GM23338 (cell line): ENCODE results near the gene EGR1. TPM values are rescaled to one million over a fixed set of nuclear protein-coding genes. Genes with fewer than 3 reads are reported as not detected.

Source experiments
- ATAC-seq: fragments of 200-7000 bp; cut with Tn5 transposase; 3 replicates; pipeline ENCODE4 v1.9.1; 2020
- DNase-seq: peaks from one replicate; pipeline ENCODE4 v3.0.0-alpha.2; 2015; ENCODE audit warnings: low spot score
- H2AFZ ChIP-seq: fragments of 200-600 bp; sonication (generic); 2 replicates; pipeline ENCODE4 v1.8.0; 2016; ENCODE audit warnings: antibody characterized with exemption, mild to moderate bottlenecking, moderate library complexity
- H3F3A ChIP-seq: fragments of 200-600 bp; sonication (generic); replicated peaks from 2 replicates; pipeline ENCODE4 v1.8.0; 2017; ENCODE audit warnings: antibody characterized with exemption, mixed run types, low read depth
- H3K27ac ChIP-seq: fragments of 200-600 bp; sonication (generic); 2 replicates; pipeline ENCODE4 v1.6.1; 2016; ENCODE audit warnings: low read depth
- H3K27me3 ChIP-seq: fragments of 200-600 bp; sonication (generic); 2 replicates; pipeline ENCODE4 v1.8.0; 2016; ENCODE audit warnings: mild to moderate bottlenecking, mixed run types, moderate library complexity; ENCODE audit not compliant: insufficient read depth
- H3K36me3 ChIP-seq: fragments of 200-600 bp; sonication (generic); 2 replicates; pipeline ENCODE4 v1.8.0; 2016; ENCODE audit warnings: mild to moderate bottlenecking; ENCODE audit not compliant: insufficient read depth
- H3K4me1 ChIP-seq: fragments of 200-600 bp; sonication (generic); 2 replicates; pipeline ENCODE4 v1.8.0; 2016; ENCODE audit warnings: mild to moderate bottlenecking, moderate library complexity; ENCODE audit not compliant: insufficient read depth
- H3K4me2 ChIP-seq: fragments of 200-600 bp; sonication (generic); 2 replicates; pipeline ENCODE4 v1.7.1; 2017; ENCODE audit warnings: mixed run types
- H3K4me3 ChIP-seq: fragments of 200-600 bp; sonication (generic); 2 replicates; pipeline ENCODE4 v1.6.1; 2016; ENCODE audit warnings: mixed run types
- H3K79me2 ChIP-seq: fragments of 200-600 bp; sonication (generic); replicated peaks from 2 replicates; pipeline ENCODE4 v1.8.0; 2017; ENCODE audit warnings: mild to moderate bottlenecking; ENCODE audit not compliant: insufficient read depth
- H3K9me2 ChIP-seq: fragments of 200-600 bp; sonication (generic); 2 replicates; pipeline ENCODE4 v1.8.0; 2017; ENCODE audit not compliant: insufficient read depth
- H4K20me1 ChIP-seq: fragments of 200-600 bp; sonication (generic); replicated peaks from 2 replicates; pipeline ENCODE4 v1.8.0; 2017; ENCODE audit warnings: mild to moderate bottlenecking; ENCODE audit not compliant: insufficient read depth
- H3K27ac Mint-ChIP-seq: 2 replicates; pipeline ENCODE4 v1.8.0; 2020; ENCODE audit warnings: inconsistent platforms, mild to moderate bottlenecking, moderate library complexity, mixed read lengths
- H3K27me3 Mint-ChIP-seq: 3 replicates; pipeline ENCODE4 v1.8.0; 2022; ENCODE audit warnings: low read depth, mild to moderate bottlenecking, moderate library complexity, mixed read lengths, inconsistent platforms; ENCODE audit not compliant: insufficient read depth, poor library complexity
- H3K36me3 Mint-ChIP-seq: 3 replicates; pipeline ENCODE4 v1.8.0; 2021; ENCODE audit warnings: low read depth, mild to moderate bottlenecking, inconsistent platforms, moderate library complexity, mixed read lengths
- H3K4me1 Mint-ChIP-seq: 3 replicates; pipeline ENCODE4 v1.8.0; 2020; ENCODE audit warnings: mild to moderate bottlenecking, inconsistent platforms, mixed read lengths
- H3K4me3 Mint-ChIP-seq: 3 replicates; pipeline ENCODE4 v1.8.0; 2021; ENCODE audit warnings: moderate library complexity, mild to moderate bottlenecking, inconsistent platforms, mixed read lengths
- H3K9me3 Mint-ChIP-seq: 3 replicates; pipeline ENCODE4 v1.8.0; 2020; ENCODE audit warnings: moderate library complexity, mild to moderate bottlenecking, inconsistent platforms, mixed read lengths
- CREB1 ChIP-seq: fragments of 250-450 bp; sonication (Bioruptor Pico); IDR thresholded peaks from 2 replicates; pipeline ENCODE4 v1.5.0; 2020; ENCODE audit warnings: low read depth, mild to moderate bottlenecking, moderate library complexity
- EZH2 ChIP-seq: fragments of 200-600 bp; sonication (generic); IDR thresholded peaks from one replicate; pipeline ENCODE4 v1.8.0; 2017; ENCODE audit warnings: antibody characterized with exemption, mild to moderate bottlenecking, low read depth; ENCODE audit not compliant: unreplicated experiment
- EZH2phosphoT487 ChIP-seq: fragments of 200-600 bp; sonication (generic); IDR thresholded peaks from one replicate; pipeline ENCODE4 v1.8.1; 2018; ENCODE audit warnings: antibody characterized with exemption; ENCODE audit not compliant: unreplicated experiment
- JUNB ChIP-seq: IDR thresholded peaks from one replicate; pipeline ENCODE4 v1.6.1; 2016; ENCODE audit warnings: antibody characterized with exemption; ENCODE audit not compliant: unreplicated experiment
- NANOG ChIP-seq: IDR thresholded peaks from 2 replicates; pipeline ENCODE4 v1.6.1; 2016; ENCODE audit warnings: antibody characterized with exemption, borderline replicate concordance
- POLR2AphosphoS5 ChIP-seq: IDR thresholded peaks from 2 replicates; pipeline ENCODE4 v1.6.1; 2016; ENCODE audit warnings: antibody characterized with exemption, low read depth
- STAT1 ChIP-seq: IDR thresholded peaks from one replicate; pipeline ENCODE4 v1.6.1; 2016; ENCODE audit warnings: antibody characterized with exemption; ENCODE audit not compliant: unreplicated experiment
- ZNF114 ChIP-seq: fragments of 250-450 bp; sonication (Bioruptor Pico); IDR thresholded peaks from 2 replicates; pipeline ENCODE4 v1.5.0; 2020; ENCODE audit warnings: mild to moderate bottlenecking, moderate library complexity
- ZNF331 ChIP-seq: fragments of 250-450 bp; sonication (Bioruptor Pico); IDR thresholded peaks from 2 replicates; pipeline ENCODE4 v1.5.0; 2020; ENCODE audit warnings: low read depth, mild to moderate bottlenecking, moderate library complexity
- polyA plus RNA-seq: library from polyadenylated mRNA; unstranded; fragments of >200 nt; fragmentation: Nextera tagmentation; extraction: Ambion mirVana; gene quantifications from 2 replicates; pipeline ENCODE4 v1.2.1, GENCODE V29; 2016
- total RNA-seq: library from RNA; depleted of rRNA; stranded (reverse); fragments of >200 nt; shearing (Covaris generic); gene quantifications from 2 replicates; pipeline ENCODE4 v1.2.3, GENCODE V29; 2014
- TF ChIP-seq, protein P1 (sequence below): IDR thresholded peaks from 2 replicates; pipeline ENCODE4 v1.6.1; 2016; ENCODE audit warnings: antibody characterized with exemption
- TF ChIP-seq, protein P2 (sequence below): fragments of 250-450 bp; sonication (Bioruptor Pico); IDR thresholded peaks from 2 replicates; pipeline ENCODE4 v1.5.0; 2020; ENCODE audit warnings: mild to moderate bottlenecking, moderate library complexity
- TF ChIP-seq, protein P3 (sequence below): IDR thresholded peaks from one replicate; pipeline ENCODE4 v1.6.1; 2018; ENCODE audit warnings: antibody characterized with exemption; ENCODE audit not compliant: unreplicated experiment
- TF ChIP-seq, protein P4 (sequence below), 2 experiments: fragments of 200-600 bp in 1 of 2; sonication (generic) in 1 of 2; conservative IDR thresholded peaks; 2 replicates each; pipeline versions ENCODE4 v1.5.1 to v1.6.1; 2016 to 2017; ENCODE audit warnings: antibody characterized with exemption in 2 of 2, low read depth in 2 of 2, mild to moderate bottlenecking in 2 of 2, moderate library complexity in 1 of 2

EGR1 gene
- total and polyA plus RNA-seq, 2 experiments from 2014 or later, result 13.5 to 60.3 TPM

DNA sequence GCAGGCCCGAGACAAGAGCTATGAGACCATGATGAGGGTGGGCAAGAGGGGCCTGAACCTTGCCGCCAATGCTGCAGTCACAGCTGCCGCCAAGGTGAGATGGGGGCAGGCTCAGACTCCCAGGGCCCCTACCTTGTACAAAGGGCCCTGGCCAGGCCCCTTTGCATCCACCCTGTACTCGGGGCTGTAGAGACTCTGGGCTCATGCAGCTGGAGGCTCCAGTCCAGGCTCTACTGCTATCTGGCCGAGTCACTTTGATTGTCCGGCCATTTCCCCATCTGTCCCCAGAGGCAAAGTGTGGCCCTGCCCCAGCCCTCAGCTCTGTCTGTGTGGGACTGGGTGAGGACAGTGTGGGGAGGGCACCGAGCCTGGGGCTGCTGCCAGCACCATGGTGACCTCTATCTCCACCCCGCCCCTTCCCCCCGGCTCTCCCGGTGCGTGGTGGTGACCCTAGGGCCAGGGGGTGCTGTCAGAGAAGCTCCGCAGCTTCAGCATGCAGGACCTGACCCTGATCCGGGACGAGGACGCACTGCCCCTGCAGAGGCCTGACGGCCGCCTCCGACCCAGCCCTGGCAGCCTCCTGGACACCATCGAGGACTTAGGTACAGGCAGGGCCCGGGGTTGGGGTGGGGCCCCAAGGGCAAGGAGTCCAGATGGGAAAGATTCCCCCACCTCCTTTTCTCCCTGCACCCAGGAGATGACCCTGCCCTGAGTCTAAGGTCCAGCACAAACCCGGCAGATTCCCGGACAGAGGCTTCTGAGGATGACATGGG, 20.3 kb upstream of the EGR1 start:
- DNase-seq, result no peak
- Histone ChIP-seq H3K4me3 (no peak overlapping the region), H3K4me2 (no peak overlapping the region), H2AFZ (no peak overlapping the region), H3K4me1 (peaks cover 5% of the 10 kb centered on the region), H3K27ac (no peak overlapping the region), H4K20me1 (no peaks in the 10 kb centered on the region), H3K27me3 (no peaks in the 10 kb centered on the region), H3K79me2 (no peaks in the 10 kb centered on the region), H3K36me3 (no peaks in the 10 kb centered on the region), H3F3A (no peaks in the 10 kb centered on the region), H3K9me2 (no peaks in the 10 kb centered on the region)
- no peaks in the 10 kb centered on the region for H3K9me3 Mint-ChIP-seq
- ATAC-seq, result no peak
- no peak overlapping the region for H3K27ac Mint-ChIP-seq
- H3K4me3 Mint-ChIP-seq, result no peak overlapping the region
- TF ChIP-seq, protein P1, sequence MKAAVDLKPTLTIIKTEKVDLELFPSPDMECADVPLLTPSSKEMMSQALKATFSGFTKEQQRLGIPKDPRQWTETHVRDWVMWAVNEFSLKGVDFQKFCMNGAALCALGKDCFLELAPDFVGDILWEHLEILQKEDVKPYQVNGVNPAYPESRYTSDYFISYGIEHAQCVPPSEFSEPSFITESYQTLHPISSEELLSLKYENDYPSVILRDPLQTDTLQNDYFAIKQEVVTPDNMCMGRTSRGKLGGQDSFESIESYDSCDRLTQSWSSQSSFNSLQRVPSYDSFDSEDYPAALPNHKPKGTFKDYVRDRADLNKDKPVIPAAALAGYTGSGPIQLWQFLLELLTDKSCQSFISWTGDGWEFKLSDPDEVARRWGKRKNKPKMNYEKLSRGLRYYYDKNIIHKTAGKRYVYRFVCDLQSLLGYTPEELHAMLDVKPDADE, result no peak
- TF ChIP-seq CREB1 (CRISPR knock-in tag), result no peak
- no peak for TF ChIP-seq EZH2
- TF ChIP-seq, protein P2, sequence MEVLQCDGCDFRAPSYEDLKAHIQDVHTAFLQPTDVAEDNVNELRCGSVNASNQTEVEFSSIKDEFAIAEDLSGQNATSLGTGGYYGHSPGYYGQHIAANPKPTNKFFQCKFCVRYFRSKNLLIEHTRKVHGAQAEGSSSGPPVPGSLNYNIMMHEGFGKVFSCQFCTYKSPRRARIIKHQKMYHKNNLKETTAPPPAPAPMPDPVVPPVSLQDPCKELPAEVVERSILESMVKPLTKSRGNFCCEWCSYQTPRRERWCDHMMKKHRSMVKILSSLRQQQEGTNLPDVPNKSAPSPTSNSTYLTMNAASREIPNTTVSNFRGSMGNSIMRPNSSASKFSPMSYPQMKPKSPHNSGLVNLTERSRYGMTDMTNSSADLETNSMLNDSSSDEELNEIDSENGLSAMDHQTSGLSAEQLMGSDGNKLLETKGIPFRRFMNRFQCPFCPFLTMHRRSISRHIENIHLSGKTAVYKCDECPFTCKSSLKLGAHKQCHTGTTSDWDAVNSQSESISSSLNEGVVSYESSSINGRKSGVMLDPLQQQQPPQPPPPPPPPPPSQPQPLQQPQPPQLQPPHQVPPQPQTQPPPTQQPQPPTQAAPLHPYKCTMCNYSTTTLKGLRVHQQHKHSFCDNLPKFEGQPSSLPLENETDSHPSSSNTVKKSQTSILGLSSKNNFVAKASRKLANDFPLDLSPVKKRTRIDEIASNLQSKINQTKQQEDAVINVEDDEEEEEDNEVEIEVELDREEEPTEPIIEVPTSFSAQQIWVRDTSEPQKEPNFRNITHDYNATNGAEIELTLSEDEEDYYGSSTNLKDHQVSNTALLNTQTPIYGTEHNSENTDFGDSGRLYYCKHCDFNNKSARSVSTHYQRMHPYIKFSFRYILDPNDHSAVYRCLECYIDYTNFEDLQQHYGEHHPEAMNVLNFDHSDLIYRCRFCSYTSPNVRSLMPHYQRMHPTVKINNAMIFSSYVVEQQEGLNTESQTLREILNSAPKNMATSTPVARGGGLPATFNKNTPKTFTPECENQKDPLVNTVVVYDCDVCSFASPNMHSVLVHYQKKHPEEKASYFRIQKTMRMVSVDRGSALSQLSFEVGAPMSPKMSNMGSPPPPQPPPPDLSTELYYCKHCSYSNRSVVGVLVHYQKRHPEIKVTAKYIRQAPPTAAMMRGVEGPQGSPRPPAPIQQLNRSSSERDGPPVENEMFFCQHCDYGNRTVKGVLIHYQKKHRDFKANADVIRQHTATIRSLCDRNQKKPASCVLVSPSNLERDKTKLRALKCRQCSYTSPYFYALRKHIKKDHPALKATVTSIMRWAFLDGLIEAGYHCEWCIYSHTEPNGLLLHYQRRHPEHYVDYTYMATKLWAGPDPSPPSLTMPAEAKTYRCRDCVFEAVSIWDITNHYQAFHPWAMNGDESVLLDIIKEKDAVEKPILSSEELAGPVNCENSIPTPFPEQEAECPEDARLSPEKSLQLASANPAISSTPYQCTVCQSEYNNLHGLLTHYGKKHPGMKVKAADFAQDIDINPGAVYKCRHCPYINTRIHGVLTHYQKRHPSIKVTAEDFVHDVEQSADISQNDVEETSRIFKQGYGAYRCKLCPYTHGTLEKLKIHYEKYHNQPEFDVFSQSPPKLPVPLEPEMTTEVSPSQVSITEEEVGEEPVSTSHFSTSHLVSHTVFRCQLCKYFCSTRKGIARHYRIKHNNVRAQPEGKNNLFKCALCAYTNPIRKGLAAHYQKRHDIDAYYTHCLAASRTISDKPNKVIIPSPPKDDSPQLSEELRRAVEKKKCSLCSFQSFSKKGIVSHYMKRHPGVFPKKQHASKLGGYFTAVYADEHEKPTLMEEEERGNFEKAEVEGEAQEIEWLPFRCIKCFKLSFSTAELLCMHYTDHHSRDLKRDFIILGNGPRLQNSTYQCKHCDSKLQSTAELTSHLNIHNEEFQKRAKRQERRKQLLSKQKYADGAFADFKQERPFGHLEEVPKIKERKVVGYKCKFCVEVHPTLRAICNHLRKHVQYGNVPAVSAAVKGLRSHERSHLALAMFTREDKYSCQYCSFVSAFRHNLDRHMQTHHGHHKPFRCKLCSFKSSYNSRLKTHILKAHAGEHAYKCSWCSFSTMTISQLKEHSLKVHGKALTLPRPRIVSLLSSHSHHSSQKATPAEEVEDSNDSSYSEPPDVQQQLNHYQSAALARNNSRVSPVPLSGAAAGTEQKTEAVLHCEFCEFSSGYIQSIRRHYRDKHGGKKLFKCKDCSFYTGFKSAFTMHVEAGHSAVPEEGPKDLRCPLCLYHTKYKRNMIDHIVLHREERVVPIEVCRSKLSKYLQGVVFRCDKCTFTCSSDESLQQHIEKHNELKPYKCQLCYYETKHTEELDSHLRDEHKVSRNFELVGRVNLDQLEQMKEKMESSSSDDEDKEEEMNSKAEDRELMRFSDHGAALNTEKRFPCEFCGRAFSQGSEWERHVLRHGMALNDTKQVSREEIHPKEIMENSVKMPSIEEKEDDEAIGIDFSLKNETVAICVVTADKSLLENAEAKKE, result no peak
- TF ChIP-seq EZH2phosphoT487, result no peak
- no peak for TF ChIP-seq ZNF331 (CRISPR knock-in tag)
- TF ChIP-seq, protein P3, sequence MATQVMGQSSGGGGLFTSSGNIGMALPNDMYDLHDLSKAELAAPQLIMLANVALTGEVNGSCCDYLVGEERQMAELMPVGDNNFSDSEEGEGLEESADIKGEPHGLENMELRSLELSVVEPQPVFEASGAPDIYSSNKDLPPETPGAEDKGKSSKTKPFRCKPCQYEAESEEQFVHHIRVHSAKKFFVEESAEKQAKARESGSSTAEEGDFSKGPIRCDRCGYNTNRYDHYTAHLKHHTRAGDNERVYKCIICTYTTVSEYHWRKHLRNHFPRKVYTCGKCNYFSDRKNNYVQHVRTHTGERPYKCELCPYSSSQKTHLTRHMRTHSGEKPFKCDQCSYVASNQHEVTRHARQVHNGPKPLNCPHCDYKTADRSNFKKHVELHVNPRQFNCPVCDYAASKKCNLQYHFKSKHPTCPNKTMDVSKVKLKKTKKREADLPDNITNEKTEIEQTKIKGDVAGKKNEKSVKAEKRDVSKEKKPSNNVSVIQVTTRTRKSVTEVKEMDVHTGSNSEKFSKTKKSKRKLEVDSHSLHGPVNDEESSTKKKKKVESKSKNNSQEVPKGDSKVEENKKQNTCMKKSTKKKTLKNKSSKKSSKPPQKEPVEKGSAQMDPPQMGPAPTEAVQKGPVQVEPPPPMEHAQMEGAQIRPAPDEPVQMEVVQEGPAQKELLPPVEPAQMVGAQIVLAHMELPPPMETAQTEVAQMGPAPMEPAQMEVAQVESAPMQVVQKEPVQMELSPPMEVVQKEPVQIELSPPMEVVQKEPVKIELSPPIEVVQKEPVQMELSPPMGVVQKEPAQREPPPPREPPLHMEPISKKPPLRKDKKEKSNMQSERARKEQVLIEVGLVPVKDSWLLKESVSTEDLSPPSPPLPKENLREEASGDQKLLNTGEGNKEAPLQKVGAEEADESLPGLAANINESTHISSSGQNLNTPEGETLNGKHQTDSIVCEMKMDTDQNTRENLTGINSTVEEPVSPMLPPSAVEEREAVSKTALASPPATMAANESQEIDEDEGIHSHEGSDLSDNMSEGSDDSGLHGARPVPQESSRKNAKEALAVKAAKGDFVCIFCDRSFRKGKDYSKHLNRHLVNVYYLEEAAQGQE, result no peak
- TF ChIP-seq POLR2AphosphoS5, result no peak
- no peak for TF ChIP-seq JUNB
- TF ChIP-seq ZNF114 (CRISPR knock-in tag), result no peak
- TF ChIP-seq, protein P4, sequence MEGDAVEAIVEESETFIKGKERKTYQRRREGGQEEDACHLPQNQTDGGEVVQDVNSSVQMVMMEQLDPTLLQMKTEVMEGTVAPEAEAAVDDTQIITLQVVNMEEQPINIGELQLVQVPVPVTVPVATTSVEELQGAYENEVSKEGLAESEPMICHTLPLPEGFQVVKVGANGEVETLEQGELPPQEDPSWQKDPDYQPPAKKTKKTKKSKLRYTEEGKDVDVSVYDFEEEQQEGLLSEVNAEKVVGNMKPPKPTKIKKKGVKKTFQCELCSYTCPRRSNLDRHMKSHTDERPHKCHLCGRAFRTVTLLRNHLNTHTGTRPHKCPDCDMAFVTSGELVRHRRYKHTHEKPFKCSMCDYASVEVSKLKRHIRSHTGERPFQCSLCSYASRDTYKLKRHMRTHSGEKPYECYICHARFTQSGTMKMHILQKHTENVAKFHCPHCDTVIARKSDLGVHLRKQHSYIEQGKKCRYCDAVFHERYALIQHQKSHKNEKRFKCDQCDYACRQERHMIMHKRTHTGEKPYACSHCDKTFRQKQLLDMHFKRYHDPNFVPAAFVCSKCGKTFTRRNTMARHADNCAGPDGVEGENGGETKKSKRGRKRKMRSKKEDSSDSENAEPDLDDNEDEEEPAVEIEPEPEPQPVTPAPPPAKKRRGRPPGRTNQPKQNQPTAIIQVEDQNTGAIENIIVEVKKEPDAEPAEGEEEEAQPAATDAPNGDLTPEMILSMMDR (conservative IDR thresholded peaks at IDR 0.05; ENCODE audit: low read depth in 2 of 2), result no peak
- no peak for TF ChIP-seq STAT1
- no peak for TF ChIP-seq NANOG
- H3K36me3 Mint-ChIP-seq, result peaks cover 7% of the 10 kb centered on the region; the same call in 1 of the 3 replicates
- peaks cover 19% of the 10 kb centered on the region for H3K27me3 Mint-ChIP-seq
- peaks cover 25% of the 10 kb centered on the region for H3K4me1 Mint-ChIP-seq
